Measurements from ENCODE around the gene SEMA3F.

GRCh38 chr3:50214824-50215223, 59.7 kb downstream of the SEMA3F start:
- TF ChIP-seq CTCF (IDR thresholded peaks at IDR 0.05) = no peak
- TF ChIP-seq POLR2A (IDR thresholded peaks at IDR 0.05) = no peak
